Stomach (tissue), 9 donors: ENCODE measurements around the gene SLC5A10. TPM values are rescaled to one million over a fixed set of nuclear protein-coding genes. Genes with fewer than 3 reads are reported as not detected.

Experiments used
- DNase-seq, 2 donors: peaks; one replicate each; pipeline versions ENCODE4 v3.0.0 to v3.0.0-alpha.2; 2013 to 2019
- H3K27ac ChIP-seq, 5 donors: fragments of 200-600 bp in 4 of 5; sonication (generic) in 4 of 5; one replicate each; pipeline ENCODE4 v1.5.1; 2013 to 2019; ENCODE audit warnings: mild to moderate bottlenecking in 1 of 5, moderate library complexity in 1 of 5
- H3K27me3 ChIP-seq, 3 donors: fragments of 200-600 bp; sonication (generic); one replicate each; pipeline ENCODE4 v1.5.1; 2017 to 2019; ENCODE audit warnings: mixed run types in 1 of 3
- H3K36me3 ChIP-seq, 4 donors: fragments of 200-600 bp; sonication (generic); 1 replicate in 3 of 4; 2 replicates in 1 of 4; pipeline ENCODE4 v1.5.1; 2016 to 2019
- H3K4me1 ChIP-seq, 4 donors: fragments of 200-600 bp; sonication (generic); one replicate each; pipeline ENCODE4 v1.5.1; 2016 to 2019
- H3K4me3 ChIP-seq, 4 donors: fragments of 200-600 bp; sonication (generic) in 3 of 4; one replicate each; pipeline ENCODE4 v1.5.1; 2016 to 2019; ENCODE audit warnings: mild to moderate bottlenecking in 1 of 4
- H3K9me3 ChIP-seq, 4 donors: fragments of 200-600 bp; sonication (generic); one replicate each; pipeline ENCODE4 v1.5.1; 2016 to 2019
- EP300 ChIP-seq: sonication (generic); formaldehyde crosslinking; IDR thresholded peaks from one replicate; pipeline ENCODE4 v1.6.1; 2017; ENCODE audit warnings: antibody characterized with exemption
- POLR2A ChIP-seq, 4 donors: fragments of 450-650 bp; IDR thresholded peaks; one replicate each; pipeline ENCODE4 v1.6.1; 2016; ENCODE audit warnings: antibody characterized with exemption in 4 of 4, control low read depth in 2 of 4, mild to moderate bottlenecking in 1 of 4, moderate library complexity in 1 of 4
- POLR2AphosphoS5 ChIP-seq, 3 donors: sonication (generic); formaldehyde crosslinking; IDR thresholded peaks; one replicate each; pipeline ENCODE4 v1.6.1; 2016; ENCODE audit warnings: antibody characterized with exemption in 3 of 3
- WGBS, 5 donors: extraction: QIAGEN DNeasy Blood & Tissue Kit in 3 of 5; methylation state at CpG; one replicate each; pipeline versions ENCODE4 v1.1.5 to v1.1.7; 2013 to 2018; 5-methylcytosine and 5-hydroxymethylcytosine counted together
- intact Hi-C: fragments of 100-400 bp; cut with DNase I; formaldehyde crosslinking; loops from one replicate; pipeline ENCODE4 v1.15.1; 2023; ENCODE audit warnings: low total_unique reads
- polyA plus RNA-seq, 3 donors: library from polyadenylated mRNA; stranded (reverse); fragments of 200-250 nt; gene quantifications; one replicate each; pipeline ENCODE4 v1.2.3, GENCODE V29; 2013
- total RNA-seq, 5 donors: library from RNA; depleted of rRNA; stranded (reverse); fragments of >200 nt; gene quantifications; one replicate each; pipeline versions ENCODE4 v1.1.0 to v1.2.3, GENCODE V29; 2014 to 2016
- TF ChIP-seq, protein P1 (sequence below), 7 experiments: fragments of 450-650 bp in 4 of 7; fragments of 200-600 bp in 3 of 7; sonication (generic) in 3 of 7; IDR thresholded peaks; one replicate each; pipeline ENCODE4 v1.5.1; 2016 to 2019; ENCODE audit warnings: antibody characterized with exemption in 7 of 7, control low read depth in 2 of 7, mild to moderate bottlenecking in 1 of 7
- donor health status: healthy with polysubstance abuse.
- donor health status: Bipolar disorder and iron deficiency.
- donor health status: healthy.

Gene SLC5A10
- total and polyA plus RNA-seq, 8 donors: 0.06 to 0.46 (median 0.13) TPM; not detected in 5

DNA sequence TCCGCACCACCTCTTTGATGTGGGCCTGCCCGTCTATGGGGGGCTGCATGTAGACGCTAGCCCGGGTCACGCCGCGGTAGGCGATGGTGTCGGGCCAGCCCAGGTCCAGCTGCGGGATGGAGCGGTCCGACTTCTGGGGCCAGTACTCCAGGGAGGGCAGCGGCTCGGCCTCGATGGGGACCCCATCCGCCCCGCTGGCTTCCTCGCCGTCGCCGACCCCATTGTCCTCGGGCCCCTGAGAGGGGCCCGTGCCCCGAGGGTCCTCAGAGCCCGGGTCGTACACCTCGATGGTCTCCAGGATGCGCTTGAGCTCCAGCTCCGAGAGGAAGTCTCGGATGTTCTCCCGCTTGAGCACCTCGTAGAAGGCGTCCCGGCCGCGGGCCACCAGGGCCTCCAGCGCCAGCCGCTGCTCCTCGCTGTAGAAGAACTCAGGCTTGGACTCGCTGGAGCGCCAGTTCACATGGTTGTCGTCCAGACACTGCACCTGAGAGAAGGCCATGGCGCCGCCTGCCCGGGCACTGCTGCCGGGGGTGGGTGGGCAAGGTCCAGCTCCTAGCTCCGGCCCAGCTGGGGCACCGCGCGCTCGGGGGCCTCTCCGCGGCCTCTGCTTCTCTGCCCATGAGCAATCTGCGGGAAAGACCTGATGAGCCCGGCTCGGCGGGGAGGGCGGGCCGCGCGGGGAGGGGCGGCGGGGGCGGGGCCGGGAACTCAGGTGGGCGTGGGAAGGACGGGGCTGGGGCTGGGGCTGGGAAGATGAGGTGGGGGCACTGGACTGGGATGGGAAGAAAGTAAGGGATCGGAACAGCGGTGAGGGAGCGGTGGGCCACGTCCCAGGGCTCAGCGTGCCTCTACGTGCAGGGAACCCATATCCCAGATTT, 51.8 kb downstream of the SLC5A10 start:
- H3K27ac ChIP-seq: peak overlapping the region; percentile 86 to 92 (median 88)
- DNase-seq: peak; percentile 59 to 72
- H3K9me3 ChIP-seq: no peaks in the 10 kb centered on the region
- 11 to 49% (median 16%) methylated on average over 9 to 73 of the region's 73 CpGs for WGBS, 5 donors
- peaks cover 35 to 54% (median 52%) of the 10 kb centered on the region in 4 donors for H3K4me1 ChIP-seq
- H3K27me3 ChIP-seq: peaks cover 0 to 12% (median 0%) of the 10 kb centered on the region in 3 donors
- peak overlapping the region; percentile 68 to 74 (median 72) for H3K4me3 ChIP-seq
- intact Hi-C loops: no loop called here
- H3K36me3 ChIP-seq: no peaks in the 10 kb centered on the region
- TF ChIP-seq POLR2A (IDR thresholded peaks at IDR 0.05) (no peak), POLR2AphosphoS5 (IDR thresholded peaks at IDR 0.05) (peak in 1 of 3 donors; percentile 28), EP300 (no peak)
- TF ChIP-seq, protein P1, sequence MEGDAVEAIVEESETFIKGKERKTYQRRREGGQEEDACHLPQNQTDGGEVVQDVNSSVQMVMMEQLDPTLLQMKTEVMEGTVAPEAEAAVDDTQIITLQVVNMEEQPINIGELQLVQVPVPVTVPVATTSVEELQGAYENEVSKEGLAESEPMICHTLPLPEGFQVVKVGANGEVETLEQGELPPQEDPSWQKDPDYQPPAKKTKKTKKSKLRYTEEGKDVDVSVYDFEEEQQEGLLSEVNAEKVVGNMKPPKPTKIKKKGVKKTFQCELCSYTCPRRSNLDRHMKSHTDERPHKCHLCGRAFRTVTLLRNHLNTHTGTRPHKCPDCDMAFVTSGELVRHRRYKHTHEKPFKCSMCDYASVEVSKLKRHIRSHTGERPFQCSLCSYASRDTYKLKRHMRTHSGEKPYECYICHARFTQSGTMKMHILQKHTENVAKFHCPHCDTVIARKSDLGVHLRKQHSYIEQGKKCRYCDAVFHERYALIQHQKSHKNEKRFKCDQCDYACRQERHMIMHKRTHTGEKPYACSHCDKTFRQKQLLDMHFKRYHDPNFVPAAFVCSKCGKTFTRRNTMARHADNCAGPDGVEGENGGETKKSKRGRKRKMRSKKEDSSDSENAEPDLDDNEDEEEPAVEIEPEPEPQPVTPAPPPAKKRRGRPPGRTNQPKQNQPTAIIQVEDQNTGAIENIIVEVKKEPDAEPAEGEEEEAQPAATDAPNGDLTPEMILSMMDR (IDR thresholded peaks at IDR 0.05): no peak

DNA sequence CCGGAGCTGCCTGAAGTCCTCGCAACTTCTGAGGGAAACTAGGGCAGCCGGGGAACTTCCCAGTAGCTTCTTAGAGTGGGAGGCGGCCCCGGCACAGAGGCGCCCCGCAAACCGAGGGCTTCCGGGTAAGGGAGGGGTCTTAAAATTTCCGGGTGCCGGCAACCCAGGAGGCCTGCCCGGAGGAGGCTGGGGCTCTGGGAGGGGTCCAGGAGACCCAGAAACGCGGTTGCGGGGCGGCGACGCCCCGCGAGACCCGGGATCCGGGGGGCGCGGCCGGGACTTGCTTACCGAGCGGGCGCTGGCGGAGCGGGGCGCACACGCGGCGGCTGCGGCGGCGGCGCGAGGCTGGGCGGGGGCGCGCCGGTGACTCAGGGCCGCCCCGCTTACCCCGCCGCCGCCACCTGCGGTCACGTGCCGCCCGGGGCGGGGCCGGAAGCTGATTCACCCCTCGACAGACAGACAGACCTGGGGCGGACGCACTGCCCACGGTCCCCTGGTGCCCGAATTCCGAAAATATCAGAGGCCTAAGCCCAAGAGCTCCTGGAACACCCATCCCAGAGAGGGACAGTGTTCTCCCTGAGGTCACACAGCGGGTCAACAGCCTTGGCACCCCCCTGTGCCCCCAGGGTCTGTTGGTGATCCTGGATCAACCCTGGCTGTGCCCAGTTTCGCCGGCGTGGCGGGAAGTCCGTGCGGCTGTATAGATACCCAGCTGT, 52.6 kb downstream of the SLC5A10 start, which contains the start of gene FAM83G:
Gene FAM83G, minus strand, starts transcription at position 344 of the 716 bp plus-strand sequence. CDS start 723 bp downstream, outside the sequence.
- Histone ChIP-seq H3K4me1 (peaks cover 35 to 52% (median 50%) of the 10 kb centered on the region in 4 donors), H3K36me3 (no peaks in the 10 kb centered on the region), H3K9me3 (no peaks in the 10 kb centered on the region), H3K27ac (peak within 1 kb of the TSS; percentile 86 to 92 (median 88)), H3K4me3 (peak within 1 kb of the TSS; percentile 68 to 74 (median 72)), H3K27me3 (peaks cover 0 to 12% (median 0%) of the 10 kb centered on the region in 3 donors)
- intact Hi-C loops: no loop called here
- WGBS, 5 donors: 2 to 17% (median 4%) methylated on average over 19 to 67 of the region's 67 CpGs
- TF ChIP-seq POLR2AphosphoS5 (IDR thresholded peaks at IDR 0.05): peak in 2 of 3 donors; percentile 70 to 83
- TF ChIP-seq EP300: no peak
- peak; percentile 89 to 94 for DNase-seq

DNA sequence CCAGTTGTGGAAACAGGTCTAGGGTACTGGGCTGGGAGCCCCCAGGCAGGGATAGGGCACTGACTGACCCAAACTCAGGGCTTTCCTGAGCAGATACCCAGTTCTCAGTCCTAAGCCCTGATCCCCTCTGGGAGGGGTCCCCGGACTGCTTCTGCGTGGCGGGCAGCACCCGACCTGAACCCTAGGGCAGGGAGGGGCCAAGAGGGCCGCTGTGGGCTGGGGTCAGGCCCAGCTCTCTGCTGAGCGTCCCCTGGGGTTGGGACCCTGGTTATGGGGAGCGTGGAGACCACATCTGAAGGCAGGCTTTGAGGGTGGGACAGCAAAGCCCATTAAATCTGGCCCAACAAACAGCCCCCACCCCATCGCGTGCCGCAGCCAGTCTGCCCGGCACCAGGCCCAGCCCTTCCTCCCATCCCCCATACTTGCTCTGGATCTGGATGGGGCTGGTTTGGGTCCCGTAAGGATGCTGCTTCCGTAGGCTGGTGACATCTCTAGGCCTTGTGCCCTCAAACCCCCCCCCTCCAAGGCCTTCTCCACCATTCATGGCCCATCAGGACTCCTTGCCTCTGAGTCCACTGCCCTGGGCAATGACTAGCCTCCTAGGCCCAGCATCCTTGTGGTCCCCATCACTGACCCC, 53.3 kb downstream of the SLC5A10 start:
- H3K27me3 ChIP-seq: peaks cover 0 to 12% (median 0%) of the 10 kb centered on the region in 3 donors
- no peak for DNase-seq
- intact Hi-C loops: no loop called here
- H3K36me3 ChIP-seq: no peaks in the 10 kb centered on the region
- H3K9me3 ChIP-seq: no peaks in the 10 kb centered on the region
- H3K4me3 ChIP-seq: peak overlapping the region; percentile 68 to 74 (median 72)
- 83 to 91% (median 84%) methylated on average over 8 to 13 of the region's 13 CpGs for WGBS, 5 donors
- peak overlapping the region; percentile 86 to 92 (median 88) for H3K27ac ChIP-seq
- peaks cover 35 to 48% (median 44%) of the 10 kb centered on the region in 4 donors for H3K4me1 ChIP-seq
- TF ChIP-seq EP300 (no peak), POLR2A (IDR thresholded peaks at IDR 0.05) (no peak), POLR2AphosphoS5 (IDR thresholded peaks at IDR 0.05) (no peak)
- TF ChIP-seq, protein P1 (IDR thresholded peaks at IDR 0.05): no peak

DNA sequence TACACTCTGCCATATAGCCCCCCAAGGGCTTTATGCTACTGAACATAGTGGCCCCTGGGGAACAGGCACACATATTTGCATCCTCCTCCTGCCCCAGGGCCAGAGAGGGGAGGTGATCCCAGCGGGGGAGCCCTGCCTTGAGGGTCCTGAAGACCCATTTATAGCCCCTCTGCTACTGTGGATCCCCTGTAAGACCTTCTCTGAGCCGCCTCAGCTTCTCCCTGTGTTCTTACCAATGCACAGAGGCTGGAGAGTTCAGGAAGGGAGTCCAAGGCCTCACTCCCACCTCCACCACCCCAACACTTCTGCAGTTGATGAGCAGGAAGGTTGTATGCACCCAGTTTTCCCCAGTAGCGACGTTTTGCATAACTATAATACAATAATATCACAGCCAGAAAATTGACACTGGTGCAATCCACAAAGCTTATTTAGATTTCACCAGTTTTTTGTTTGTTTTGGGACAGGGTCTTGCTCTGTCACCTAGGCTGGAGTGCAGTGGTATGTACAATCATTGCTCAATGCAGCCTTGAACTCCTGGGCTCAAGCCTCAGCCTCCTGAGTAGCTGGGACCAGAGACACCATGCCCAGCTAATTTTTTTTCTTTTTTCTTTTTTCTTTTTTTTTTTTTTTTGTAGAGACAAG, 53.9 kb downstream of the SLC5A10 start:
- WGBS, 5 donors: 84 to 94% (median 89%) methylated on average over 4 of the region's 4 CpGs
- intact Hi-C loops: no loop called here

More for the DNA sequence above, 53.9 kb downstream of the SLC5A10 start:
- Histone ChIP-seq H3K27ac (no peak overlapping the region), H3K27me3 (peaks cover 0 to 12% (median 0%) of the 10 kb centered on the region in 3 donors), H3K36me3 (no peaks in the 10 kb centered on the region), H3K9me3 (no peaks in the 10 kb centered on the region), H3K4me3 (no peak overlapping the region), H3K4me1 (peaks cover 29 to 42% (median 38%) of the 10 kb centered on the region in 4 donors)
- no peak for TF ChIP-seq POLR2A (IDR thresholded peaks at IDR 0.05)
- no peak for TF ChIP-seq POLR2AphosphoS5 (IDR thresholded peaks at IDR 0.05)
- no peak for TF ChIP-seq EP300
- TF ChIP-seq, protein P1 (IDR thresholded peaks at IDR 0.05): no peak
- no peak for DNase-seq
